Activated T-cell treated with anti-CD3 and anti-CD28 coated beads, Interleukin-2, amount 50 U/mL, for 48 hours (primary cell): Measurements from ENCODE around the gene LAMB1.

Source experiments
- DNase-seq, 2 experiments: peaks; one replicate each; pipeline ENCODE4 v3.0.0-alpha.2; 2020

Gene LAMB1

DNA sequence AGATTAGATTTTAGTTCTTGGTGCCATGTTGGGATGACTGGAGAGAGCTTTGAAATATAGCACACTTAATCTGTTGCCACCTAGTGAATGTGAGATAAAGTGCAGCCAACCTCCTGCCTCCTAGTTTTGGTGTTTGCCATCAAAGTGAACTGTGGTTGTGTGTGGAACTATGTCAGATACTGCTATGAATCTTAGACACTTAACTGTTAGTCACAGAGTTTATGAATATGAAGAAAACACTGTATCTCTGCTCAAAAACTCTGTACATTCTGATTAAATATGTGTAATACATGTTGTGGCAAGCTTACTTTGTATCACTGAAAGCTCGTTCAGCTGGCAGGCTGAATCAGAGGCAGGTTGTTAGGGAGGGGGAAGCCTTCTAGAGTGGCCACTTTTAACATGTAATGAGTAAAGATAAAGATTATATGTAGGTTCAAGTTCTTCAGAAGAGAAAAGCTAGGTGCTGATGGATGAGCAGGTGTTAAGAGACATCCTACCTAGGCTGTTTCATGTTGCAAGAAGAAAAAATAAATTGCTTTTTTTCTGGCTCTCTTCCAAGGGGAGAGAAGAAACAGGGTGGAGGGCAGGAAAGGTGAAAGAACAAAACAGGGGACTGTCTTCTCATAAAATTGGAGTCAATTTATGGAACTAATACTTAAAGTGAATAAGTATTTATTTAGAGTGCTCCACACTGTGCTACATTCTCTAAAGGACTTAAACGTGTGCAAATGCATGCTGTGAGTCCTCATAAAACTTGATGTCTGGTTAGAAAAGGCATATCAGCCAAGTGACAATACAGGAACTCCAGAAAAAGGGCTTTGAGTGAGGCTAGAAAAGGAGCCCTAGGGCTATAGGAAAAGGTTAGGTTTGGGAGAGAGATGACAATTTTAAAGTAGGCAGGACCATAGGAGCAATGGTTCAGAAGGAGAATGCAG lies 14.1 kb upstream of the LAMB1 start:
- no peak for DNase-seq

DNA sequence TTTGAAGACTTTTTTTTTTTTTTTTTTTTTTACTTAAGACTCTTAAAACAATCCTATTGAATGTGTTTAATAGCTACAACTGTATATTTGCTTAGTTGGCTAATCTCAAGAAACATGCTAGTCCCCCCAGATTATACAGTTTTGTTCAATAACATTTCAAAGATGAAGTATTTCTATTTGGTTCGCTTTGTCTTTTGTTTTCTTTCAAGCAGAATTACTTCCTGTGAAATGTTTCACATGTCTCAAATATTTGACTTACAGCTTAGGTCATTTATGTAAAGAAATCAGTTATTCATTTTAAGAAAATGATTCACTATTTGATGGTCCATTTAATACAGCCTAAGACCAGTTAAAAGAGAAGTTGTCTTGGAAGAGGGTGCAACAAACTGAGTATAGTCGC lies 12.8 kb upstream of the LAMB1 start:
- no peak for DNase-seq

DNA sequence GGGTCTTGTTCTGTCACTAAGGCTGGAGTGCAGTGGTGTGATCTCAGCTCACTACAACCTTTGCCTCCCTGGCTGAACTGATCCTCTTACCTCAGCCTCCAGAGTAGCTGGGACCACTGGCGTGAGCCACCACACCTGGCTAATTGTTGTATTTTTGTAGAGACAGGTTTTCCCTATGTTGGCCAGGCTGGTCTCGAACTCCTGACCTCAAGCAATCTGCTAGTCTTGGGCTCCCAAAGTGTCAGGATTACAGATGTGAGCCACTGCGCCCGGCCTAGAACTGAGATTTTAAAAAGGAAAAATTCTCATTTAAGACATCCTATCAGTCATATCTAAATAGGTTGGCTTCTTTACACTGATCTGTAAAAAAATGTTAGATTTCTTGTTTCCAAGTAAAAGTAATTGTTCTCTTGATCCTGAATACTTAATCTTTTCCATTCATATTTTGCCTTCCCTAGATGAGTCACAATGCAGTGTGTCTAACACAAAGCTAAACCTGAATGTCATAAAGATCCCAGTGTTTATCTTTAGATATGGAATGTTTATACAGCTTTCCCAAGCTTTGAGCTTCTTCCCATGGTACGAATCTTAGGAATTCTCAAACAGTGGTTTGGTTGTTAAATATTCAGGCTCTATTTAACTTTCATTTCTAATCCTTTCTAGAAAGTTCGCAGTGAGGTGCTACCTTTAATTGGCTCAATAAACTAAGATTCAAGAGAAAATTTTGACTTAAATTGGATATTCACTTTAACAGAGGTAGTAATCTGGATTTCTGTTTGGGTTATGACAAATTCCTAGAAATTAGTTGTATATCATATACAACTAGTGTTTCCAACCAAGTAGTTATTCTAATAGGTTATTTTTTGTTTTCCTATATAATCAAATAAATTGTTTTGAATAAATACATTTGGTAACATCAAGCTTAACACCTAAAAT lies 12.1 kb upstream of the LAMB1 start:
- no peak for DNase-seq

DNA sequence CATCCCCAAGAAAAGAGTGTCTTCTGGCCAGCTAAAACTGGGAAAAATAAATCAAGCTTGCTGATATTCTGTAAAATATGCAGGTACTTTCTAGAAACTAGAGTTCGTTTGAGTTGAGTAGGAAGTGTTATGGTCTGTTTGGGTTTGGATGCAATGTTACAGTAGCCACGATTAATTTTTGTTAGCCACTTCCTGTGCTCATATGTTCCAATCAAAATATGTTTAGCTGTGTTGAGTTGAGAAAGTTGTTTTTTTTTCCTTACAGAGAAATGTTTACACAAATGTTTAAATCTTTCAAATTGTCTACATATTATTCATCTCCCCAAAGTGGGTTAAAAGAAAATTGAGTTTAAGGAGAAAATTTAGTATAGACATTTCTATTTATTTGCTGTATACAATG lies 11.3 kb upstream of the LAMB1 start:
- DNase-seq, result no peak

DNA sequence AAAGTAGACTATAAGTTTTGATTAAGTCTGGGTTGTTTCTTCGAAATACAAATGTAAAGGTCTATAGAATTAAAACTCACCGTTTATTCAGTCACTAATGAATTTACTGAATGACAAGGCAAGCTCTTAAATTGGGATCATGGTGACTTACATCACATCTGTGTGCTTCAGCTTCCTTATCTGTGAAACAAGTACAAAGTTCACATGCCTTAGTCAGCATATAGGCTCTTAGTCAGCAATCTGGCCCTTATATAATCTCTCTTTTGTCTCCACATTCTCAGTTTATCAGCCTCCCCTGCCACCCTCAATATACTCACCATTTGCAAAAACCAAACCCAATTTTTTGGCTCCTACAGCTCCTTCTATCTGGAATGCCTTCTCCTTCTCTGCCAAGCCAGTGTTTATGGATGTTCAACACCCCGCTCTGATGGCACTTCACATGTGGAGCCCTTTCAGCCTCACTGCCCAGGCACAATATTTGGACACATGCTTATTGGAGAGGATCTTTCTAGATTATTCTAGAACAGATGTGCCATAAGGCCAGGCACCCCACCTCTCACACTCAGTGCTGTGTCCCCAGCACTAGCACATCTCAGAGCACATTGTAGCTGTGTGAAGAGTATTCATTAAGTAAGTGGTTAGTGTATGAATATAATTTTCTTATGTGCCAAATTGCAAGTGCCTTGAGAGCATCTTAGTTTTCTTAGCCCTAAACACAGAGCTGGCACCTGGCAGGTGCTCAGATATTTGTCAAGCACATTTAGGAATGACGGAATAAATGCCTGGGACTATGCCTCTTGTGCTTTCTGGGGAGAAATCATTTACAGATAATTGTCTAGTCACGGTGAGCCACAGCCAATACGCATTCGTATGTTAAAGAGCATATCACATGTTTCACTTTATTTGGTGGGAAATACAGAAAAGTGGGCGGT lies 9.8 kb upstream of the LAMB1 start:
- no peak for DNase-seq

DNA sequence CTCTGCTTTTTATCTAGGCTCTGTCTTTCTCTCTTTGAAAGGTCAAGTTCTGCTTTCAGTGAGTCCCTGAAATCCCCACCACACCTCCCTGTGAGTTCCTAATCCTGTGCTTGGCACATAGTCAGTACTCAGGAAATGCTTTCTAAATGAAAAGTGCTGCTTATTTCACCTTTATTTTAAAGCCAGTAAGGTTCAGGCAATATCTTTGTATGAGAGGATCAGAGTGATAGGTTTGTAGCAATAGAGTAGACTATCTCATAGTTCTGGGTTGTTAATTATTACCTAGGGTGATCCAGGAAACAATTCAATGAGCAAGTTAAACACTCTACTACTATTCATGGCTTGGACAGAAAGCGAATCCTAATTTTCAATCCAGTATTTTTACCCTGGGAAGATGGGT lies 7.4 kb upstream of the LAMB1 start:
- DNase-seq, result no peak

DNA sequence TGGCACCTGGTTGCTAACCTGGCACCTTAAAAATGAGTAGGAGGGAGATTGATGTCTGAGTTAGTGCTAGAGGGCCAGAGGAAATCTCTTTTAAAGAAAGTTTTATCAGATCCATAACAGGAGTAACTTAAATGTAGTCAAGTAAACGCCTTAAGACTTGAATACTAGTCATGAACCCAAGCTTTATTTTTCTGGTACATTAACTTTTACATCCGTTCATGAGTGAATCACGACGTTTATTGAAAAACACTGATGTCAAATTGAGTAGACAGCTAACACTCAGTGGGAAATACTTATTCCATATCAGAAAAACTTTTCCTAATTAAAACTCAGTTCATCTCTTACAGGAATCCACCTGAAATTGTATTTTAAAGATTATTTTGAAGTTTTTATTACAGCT lies 6.9 kb upstream of the LAMB1 start:
- DNase-seq, result no peak

DNA sequence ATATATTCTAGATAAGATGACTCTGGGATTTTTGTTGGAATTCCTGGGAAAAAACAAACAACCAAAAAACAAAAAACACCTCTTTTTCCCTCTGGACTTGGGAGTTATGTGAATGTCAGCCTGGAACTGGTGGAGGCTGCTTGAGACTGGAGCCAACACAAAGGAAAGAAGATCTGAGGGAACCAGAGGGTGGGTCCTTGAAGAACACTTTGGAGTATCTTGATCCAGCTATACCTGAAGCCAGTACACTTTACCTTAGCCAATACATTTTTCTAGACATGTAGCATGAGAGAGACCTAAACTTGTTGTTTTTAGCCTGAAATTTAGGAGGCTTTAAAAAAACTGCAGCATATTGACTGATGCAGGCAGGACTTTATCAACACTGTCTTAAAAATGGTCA lies 5.9 kb upstream of the LAMB1 start:
- DNase-seq, result no peak

DNA sequence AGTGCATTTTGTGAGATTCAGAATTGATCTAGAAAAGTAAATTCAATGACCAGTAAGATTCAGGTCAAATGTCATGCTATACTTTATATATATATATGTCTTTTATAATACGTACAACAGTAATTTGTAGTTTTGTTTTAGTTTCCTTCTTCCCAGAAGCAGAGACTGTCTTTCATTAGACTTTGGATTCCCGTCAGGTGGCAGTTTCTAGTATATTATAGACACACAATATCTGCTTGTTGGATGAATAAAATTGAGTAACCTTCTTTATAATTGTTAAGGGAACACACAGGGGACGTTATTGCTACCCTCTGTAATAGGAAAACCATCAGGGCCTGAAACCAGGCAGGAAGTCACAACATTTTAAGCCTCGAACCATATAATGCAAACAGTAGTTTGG lies 5.3 kb upstream of the LAMB1 start:
- DNase-seq, result no peak

DNA sequence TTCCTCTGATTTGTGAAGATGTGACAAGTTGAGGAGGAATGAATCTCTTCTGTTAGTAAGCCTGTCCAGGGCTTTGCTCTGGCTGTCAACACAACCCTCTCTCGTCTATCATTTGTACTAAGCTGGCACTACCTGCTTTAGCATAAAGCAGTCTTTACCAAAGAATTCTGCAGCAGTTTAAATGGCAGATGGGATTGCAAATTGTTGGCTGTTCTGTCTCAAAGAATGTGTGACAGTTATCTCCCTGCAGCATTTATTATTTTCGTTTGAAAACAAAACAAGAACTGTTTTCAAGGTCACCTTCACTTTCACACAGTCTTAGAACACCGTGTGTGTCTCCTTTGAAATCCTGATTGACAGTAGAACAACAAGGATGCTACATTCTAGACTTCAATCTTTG lies 4.8 kb upstream of the LAMB1 start:
- no peak for DNase-seq

DNA sequence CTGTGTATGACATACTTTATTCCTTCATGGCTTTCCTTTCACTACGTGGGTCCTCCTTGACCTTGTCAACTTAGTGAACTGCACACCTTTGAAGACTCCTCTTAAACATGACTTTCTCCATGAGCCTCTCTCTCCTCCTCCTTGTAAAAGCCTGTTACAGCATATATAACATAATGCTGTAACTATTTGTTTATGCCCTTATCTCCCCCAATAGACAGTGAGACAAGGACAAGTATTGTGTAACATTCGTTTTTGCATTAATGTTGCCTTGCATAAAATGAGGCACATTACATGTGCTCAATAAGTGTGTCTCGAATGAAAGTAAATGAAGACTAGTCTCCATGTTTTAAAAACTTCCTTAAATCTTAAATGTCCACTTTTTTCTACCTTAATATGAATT lies 4.3 kb upstream of the LAMB1 start:
- DNase-seq, result no peak

DNA sequence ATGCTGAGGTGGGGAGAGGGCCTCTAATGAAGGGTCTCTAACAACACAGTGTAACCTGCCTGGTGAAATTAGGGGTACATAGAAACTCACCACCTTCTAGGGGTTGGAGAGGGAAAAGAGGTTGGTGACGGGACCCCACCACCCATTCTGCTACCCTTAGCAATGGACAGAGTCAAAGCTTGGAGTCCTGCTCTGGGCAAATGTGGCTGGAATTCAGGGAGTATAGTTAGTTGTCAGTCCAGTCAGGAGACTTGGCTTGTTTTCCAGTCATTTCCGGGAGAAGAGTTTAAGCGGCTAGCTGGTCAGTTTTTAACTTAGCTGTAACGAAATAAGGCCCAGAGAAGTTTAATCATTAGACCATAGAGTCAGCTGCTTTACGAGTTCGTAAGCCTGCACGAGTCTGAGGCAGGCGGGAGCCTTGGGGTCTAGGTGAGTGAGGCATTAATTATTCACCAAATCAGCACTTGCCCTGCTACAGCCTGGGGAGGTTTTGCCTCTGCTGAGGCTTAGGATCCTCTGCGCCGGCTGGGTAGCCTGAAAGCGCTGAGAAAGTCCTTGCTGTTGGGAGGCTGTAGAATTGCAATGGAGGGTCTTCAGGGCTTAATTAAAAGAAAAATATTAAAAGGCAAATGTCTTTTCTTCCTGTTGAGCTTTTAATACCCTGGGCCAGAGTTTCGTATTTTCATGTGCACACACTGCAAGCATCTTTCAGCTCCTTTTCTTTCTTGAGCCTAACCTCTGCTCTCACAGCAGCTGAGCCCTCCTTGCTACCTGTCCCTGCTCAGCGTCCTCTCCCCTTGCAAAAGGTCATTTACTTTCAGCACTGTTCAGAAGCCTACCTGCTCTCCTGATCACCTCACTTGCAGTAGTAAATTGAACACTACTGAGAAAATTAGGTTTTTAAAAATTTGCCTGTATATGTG lies 1.5 kb upstream of the LAMB1 start:
- no peak for DNase-seq

DNA sequence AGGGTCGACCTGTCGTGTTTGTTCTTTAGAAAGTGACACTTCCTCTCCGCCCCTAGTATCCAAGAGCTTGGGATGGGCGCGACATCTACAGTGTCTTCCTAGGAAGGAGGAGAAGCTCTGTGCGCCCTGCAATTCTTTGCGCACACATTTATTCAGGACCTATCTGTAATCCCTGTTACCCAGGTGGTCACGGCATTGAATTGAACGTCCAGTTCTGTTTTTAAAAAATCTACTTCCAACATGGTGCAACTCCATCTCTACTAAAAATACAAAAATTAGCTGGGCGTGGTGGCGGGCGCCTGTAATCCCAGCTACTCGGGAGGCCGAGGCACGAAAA lies 606 bp upstream of the LAMB1 start:
- no peak for DNase-seq

DNA sequence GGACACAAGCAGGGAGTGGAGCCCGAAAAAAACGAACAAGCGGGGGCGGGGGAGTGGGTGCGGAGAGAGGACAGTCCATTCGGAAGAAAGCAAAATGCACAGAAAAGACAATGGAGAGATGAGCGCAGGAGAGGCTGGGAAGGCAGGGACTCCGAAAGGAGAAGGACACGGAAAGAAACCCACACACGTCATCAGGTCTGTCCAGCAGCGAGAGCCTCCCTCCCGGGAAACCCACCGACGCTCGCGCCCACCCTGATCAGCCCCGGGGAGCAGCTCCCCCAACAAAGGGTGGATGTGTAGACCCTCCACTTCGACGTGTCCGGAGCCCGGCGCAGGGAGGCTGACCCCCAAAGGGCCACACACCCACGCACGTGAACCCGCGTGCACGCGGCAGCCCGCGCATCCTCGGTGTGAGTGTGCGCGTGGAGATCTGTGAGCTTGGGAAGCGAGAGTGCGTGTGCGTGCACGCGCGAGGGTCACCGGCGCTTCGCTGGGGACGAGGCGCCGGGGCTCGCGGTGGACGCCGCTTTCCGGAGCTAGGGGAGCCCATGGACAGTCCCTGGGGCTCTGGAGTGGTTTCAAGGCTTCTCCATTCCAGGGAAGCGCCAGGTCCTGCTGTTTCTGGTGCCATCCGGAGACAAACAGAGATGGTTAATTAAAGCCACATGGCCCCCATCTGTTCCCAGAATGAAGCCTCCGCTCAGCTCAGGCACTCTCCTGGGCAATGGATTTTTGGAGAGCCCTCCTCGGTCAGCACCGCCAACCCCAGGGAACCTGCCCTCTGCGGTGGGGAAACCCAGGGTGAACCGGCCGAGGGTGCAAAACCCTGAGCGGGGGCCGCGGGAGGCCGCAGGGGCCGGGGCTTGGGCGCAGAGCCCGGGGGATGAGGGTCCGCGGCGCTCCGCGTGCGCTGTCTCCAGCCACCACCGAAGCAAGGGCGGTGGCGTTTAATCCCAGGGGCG lies 916 bp downstream of the LAMB1 start:
- peak in 1 of 2 experiments; percentile 33 for DNase-seq

DNA sequence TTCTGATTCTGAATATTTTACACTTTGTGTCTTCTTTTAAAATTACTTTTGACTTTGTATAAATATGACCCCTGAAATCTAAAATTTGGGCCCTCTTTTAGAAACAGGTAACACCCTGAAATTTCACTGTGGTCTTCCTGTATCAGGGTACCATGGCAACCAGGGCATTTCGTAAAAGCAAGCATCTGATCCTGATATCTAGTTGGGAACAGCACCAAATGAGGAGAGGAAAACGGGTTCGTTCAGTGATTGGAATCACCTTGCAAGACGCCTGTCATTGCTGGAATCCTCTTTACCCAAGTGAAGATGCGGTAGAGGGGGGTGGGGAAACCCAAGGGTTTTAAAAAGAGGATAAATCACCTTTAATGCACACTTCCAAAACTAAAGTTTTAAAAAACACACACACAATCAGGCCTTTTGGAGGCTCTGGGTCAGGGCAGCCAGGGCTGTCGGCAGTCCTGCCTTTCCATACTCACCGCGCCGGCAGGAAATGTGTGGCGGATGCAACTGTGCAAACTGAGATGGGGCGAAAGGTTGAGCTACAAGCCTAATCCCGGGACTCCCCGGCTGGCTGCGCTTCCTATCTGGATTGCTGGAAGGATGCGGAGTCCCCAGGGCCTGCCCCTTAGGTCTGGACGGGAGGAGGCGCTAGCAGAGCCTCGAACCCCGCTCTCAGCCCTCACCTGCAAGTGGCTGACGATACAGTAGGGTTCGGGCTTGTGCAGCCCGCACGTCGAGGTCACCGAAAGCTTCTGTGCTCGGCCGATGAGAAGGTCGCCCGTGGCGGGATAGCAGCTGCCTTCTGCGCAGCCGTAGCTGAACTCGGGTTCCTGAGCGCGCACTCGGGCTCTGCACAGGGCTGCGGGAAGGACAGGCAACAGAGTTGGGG lies 1.8 kb downstream of the LAMB1 start:
- peak in 1 of 2 experiments; percentile 25 for DNase-seq

DNA sequence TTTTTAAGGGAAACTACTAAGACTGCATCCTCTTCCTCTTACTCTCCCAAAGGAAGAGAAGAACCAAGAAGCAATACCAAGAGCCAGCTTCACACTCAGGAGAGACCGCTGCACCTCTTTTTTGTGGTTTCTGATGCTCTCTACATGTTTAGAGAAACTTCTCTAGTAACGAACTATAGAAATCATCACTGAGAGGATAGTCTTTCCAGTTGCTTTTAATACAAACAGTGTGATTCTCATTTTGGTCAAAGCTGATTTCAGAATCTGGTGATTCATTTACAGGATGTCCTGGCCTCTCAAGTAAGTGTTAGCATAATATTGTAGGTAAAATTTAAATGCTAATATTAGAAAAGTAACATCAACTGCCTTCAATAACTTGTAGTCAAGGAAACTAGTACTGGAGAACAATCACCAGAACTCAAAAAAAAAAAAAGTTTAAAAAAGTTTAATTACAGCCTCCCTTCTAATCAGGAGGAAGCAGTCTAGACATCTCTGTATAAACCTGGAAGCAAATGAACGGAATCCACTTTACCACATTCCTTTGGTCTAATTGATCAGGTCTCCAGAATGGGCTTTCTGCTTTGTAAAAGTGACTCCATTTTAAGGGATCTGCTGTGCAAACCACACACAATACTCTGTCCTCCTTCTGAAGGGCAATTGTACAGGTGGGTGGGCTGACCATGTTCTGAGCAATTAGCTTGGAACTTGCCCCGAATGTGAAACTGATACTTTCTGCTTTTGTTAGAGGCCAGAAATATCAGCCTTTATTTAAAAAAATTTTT lies 3.0 kb downstream of the LAMB1 start:
- no peak for DNase-seq

DNA sequence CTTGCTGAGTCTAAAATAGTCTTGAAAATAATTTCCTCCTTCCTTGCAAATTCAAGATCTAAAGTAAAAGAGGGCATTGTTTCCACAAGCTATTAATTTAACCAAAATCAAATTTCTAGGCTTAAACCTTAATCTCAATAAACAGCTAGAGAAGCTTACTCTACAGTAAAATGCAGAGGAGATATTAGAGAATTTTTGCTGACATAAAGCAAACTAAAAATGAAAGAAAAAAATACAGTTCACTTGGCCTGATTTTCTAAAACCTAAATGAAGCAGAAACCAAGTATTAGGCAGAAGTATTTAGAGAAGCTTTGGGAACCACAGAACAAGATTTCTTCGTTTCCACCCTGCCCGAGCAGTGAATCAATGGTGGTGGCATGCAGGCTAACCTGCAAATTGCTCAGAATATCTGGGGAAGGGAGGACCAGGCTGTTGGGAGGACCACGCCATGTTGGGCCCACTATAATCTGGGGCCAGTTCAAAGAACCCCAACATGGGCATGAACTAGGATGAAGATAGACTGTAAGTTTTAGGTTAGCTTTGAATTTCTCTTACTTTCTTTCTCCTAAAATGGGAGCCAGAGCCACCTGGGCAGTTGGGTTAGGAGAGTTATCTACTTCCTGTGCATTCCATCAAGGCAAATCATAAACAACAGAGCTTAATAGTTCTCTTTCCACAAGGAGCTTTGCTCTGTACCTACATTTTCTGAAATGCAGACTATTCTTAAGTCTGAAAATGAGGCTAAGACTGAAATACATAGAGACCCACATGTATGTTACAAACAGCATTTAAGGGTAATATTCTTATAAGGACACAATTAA lies 4.1 kb downstream of the LAMB1 start:
- DNase-seq, result no peak

DNA sequence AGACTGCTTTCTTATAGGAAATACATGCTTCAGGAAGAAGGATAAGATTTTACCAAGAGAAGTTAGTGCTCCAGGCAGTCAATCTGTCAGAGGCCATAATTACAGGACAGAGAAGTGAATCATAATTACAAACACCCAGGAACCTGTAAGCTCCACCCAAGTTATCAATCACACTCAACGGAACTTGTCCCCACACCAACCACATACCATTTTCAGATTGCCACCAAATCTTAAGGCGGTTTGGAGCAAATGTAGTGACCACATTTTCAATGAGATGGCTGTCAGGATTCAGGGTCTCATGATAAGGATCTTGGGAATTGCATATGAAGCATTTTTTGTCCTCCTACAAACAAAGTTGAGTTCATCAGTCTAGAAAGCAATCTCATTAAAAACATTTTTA lies 4.8 kb downstream of the LAMB1 start:
- no peak for DNase-seq
